Activated B cell treated with CpG ODN at 0.5 μM for 24 hours (primary cell): ENCODE measurements around the gene SPOCK1. TPM values are rescaled to one million over a fixed set of nuclear protein-coding genes. Genes with fewer than 3 reads are reported as not detected.

Experiments
- ATAC-seq: fragments of 200-7000 bp; cut with Tn5 transposase; one replicate; pipeline ENCODE4 v1.10.0; 2021; ENCODE audit warnings: low read depth, mild to moderate bottlenecking, moderate library complexity
- CTCF ChIA-PET: fragments of 350-600 bp; sonication (Branson Sonifier 250); formaldehyde crosslinking; loops from one replicate; lab custom pipeline; 2021; ENCODE audit warnings: antibody characterized with exemption; lab: Charles Lee
- POLR2A ChIA-PET: fragments of 350-600 bp; sonication (Branson Sonifier 250); formaldehyde crosslinking; loops from one replicate; lab custom pipeline; 2021; ENCODE audit warnings: antibody characterized with exemption; lab: Charles Lee
- DNase-seq: peaks from one replicate; pipeline ENCODE4 v3.0.0; 2022
- H3K27ac Mint-ChIP-seq: one replicate; pipeline ENCODE4 v1.8.0; 2020; ENCODE audit warnings: mixed read lengths
- H3K27me3 Mint-ChIP-seq: one replicate; pipeline ENCODE4 v1.8.0; 2021; ENCODE audit warnings: mixed read lengths
- H3K36me3 Mint-ChIP-seq: one replicate; pipeline ENCODE4 v1.8.0; 2021; ENCODE audit warnings: low read depth, mixed read lengths
- H3K4me1 Mint-ChIP-seq: one replicate; pipeline ENCODE4 v1.8.0; 2021; ENCODE audit warnings: mixed read lengths
- H3K4me3 Mint-ChIP-seq: one replicate; pipeline ENCODE4 v1.8.0; 2020; ENCODE audit warnings: mild to moderate bottlenecking, mixed read lengths
- H3K9me3 Mint-ChIP-seq: one replicate; pipeline ENCODE4 v1.8.0; 2020; ENCODE audit warnings: mixed read lengths
- intact Hi-C: fragments of 100-400 bp; cut with micrococcal nuclease; formaldehyde crosslinking; loops from one replicate; pipeline ENCODE4 v1.15.1; 2024
- total RNA-seq: library from RNA; stranded (reverse); gene quantifications from 2 replicates; pipeline ENCODE4 v1.2.3, GENCODE V29; 2022
- TF ChIP-seq, protein P1 (sequence below): fragments of 200-600 bp; IDR thresholded peaks from one replicate; pipeline ENCODE4 v1.8.0; 2022; ENCODE audit warnings: antibody characterized with exemption, mild to moderate bottlenecking

SPOCK1 gene
- total RNA-seq, 1 donor from 2014 or later, result not detected

DNA sequence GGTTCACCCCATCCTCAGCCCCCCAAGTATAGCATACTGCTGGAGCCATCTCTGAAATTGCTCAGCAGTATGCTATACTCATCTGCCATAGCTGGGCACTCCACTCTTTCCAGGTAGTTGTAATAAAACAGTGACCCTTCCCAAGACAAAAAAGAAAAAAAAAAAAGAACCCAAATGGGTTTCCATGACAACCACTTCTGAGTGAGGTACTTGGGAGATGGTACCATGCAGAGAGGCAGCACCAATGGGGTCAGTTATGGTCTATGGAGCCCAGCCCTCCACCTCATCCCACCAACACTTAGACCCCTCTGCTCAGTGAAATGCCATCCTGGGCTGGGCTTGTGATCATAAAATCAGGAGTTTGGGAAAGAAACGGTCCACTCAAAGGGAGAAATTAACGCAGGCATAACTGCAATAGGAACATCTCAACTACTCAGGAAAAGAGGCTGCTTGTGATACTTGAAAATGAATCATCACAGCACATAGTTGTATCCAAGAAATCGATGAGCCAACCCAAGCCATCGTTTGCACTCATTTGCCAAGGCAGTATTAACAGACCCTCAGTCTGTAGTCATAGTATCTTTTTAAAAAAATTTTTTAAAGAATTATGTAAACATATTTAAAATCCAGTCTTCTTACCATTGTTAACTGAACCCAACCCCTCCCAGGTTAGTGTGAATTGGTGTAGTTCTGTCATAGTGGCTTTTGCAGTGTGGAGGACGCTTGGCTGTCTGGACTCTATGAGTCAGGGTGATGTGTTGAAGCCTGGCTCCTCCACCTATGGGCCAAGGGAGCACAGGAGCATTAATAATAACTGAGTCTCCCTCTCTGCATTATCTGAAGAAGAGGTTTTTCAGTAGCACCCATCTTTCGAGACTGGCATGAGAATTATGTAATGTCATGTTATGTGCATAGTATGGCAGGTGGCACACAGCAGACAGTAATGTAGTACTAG, 402.7 kb downstream of the SPOCK1 start:
- Mint-ChIP-seq H3K27ac (no peak overlapping the region), H3K9me3 (no peaks in the 10 kb centered on the region), H3K36me3 (no peaks in the 10 kb centered on the region), H3K4me3 (no peak overlapping the region), H3K27me3 (no peaks in the 10 kb centered on the region), H3K4me1 (no peaks in the 10 kb centered on the region)
- DNase-seq (no peak), ATAC-seq (no peak)
- TF ChIP-seq, protein P1, sequence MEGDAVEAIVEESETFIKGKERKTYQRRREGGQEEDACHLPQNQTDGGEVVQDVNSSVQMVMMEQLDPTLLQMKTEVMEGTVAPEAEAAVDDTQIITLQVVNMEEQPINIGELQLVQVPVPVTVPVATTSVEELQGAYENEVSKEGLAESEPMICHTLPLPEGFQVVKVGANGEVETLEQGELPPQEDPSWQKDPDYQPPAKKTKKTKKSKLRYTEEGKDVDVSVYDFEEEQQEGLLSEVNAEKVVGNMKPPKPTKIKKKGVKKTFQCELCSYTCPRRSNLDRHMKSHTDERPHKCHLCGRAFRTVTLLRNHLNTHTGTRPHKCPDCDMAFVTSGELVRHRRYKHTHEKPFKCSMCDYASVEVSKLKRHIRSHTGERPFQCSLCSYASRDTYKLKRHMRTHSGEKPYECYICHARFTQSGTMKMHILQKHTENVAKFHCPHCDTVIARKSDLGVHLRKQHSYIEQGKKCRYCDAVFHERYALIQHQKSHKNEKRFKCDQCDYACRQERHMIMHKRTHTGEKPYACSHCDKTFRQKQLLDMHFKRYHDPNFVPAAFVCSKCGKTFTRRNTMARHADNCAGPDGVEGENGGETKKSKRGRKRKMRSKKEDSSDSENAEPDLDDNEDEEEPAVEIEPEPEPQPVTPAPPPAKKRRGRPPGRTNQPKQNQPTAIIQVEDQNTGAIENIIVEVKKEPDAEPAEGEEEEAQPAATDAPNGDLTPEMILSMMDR, result no peak
- POLR2A ChIA-PET, result no interaction called here
- intact Hi-C loops, result no loop called here
- CTCF ChIA-PET, result no interaction called here

DNA sequence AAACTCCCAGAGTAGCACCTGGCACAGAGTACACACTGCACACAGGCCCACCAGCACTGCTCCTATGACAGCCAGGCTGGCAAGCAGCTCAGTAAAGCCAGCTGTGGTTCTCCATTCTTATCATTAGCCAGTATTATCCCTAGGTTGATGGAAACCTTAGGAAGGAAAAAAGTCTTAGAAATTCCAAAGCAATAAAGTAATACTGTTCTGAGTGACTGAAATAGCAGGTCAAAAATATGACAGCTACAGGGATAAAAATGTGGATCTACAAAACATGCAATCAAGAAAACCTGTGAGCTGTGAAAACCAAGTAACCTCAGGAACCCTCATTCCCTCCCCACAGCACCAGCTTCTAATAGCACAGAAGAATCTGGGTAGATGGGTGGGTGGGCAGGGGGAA, 403.5 kb downstream of the SPOCK1 start:
- Mint-ChIP-seq H3K27ac (no peak overlapping the region), H3K4me3 (no peak overlapping the region), H3K36me3 (no peaks in the 10 kb centered on the region), H3K4me1 (no peaks in the 10 kb centered on the region), H3K9me3 (no peaks in the 10 kb centered on the region), H3K27me3 (no peaks in the 10 kb centered on the region)
- CTCF ChIA-PET, result no interaction called here
- POLR2A ChIA-PET, result no interaction called here
- intact Hi-C loops, result no loop called here
- TF ChIP-seq, protein P1, result no peak
- no peak for DNase-seq
- ATAC-seq, result no peak

DNA sequence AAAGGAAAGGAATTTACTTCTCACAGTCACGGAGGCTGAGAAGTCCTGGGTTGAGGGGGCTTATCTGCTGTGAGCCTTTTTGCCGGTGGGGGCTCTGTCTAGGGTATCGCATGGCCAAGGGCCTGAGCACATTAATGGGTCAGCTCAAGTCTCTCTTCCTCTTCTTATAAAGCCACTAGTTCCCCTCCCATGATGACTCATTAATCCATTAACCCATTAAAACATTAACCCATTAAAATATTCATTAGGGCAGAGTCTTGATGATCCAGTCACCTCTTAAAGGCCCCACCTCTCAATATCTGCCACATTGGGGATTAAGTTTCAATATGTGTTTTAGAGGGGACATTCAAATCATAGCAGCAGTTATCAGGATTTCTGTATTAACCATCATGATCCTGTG, 406.3 kb downstream of the SPOCK1 start:
- ATAC-seq, result no peak
- ChIA-PET CTCF (no interaction called here), POLR2A (no interaction called here)
- intact Hi-C loops, result no loop called here
- H3K27ac Mint-ChIP-seq, result no peak overlapping the region
- DNase-seq, result no peak
- no peak overlapping the region for H3K4me3 Mint-ChIP-seq
- no peaks in the 10 kb centered on the region for H3K4me1 Mint-ChIP-seq
- H3K27me3 Mint-ChIP-seq, result no peaks in the 10 kb centered on the region
- TF ChIP-seq, protein P1, result no peak
- H3K9me3 Mint-ChIP-seq, result no peaks in the 10 kb centered on the region
- no peaks in the 10 kb centered on the region for H3K36me3 Mint-ChIP-seq

DNA sequence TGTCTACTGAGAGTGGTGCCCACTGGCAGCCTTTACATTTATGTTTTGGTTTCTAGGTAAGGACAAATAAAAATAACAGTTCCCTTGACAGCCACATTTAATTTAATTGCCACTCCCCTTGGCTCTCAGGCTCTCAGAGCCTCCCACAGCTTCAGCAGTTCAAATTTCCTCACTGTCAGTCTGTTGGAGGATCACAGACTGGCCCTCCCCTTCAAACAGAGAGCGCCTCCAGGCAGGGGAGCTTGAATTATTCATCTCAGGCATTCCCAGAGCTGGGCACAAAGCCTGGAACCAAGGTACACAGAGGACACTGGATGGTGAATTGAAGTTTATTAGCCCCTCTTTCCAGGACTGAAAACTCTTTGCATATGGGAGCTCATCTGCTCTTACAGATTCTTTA, 407.7 kb downstream of the SPOCK1 start:
- CTCF ChIA-PET, result no interaction called here
- H3K4me1 Mint-ChIP-seq, result no peaks in the 10 kb centered on the region
- intact Hi-C loops, result no loop called here
- no peak overlapping the region for H3K27ac Mint-ChIP-seq
- H3K4me3 Mint-ChIP-seq, result no peak overlapping the region
- ATAC-seq (no peak), DNase-seq (no peak)
- TF ChIP-seq, protein P1, result no peak
- no peaks in the 10 kb centered on the region for H3K36me3 Mint-ChIP-seq
- no peaks in the 10 kb centered on the region for H3K9me3 Mint-ChIP-seq
- H3K27me3 Mint-ChIP-seq, result no peaks in the 10 kb centered on the region
- POLR2A ChIA-PET, result no interaction called here

DNA sequence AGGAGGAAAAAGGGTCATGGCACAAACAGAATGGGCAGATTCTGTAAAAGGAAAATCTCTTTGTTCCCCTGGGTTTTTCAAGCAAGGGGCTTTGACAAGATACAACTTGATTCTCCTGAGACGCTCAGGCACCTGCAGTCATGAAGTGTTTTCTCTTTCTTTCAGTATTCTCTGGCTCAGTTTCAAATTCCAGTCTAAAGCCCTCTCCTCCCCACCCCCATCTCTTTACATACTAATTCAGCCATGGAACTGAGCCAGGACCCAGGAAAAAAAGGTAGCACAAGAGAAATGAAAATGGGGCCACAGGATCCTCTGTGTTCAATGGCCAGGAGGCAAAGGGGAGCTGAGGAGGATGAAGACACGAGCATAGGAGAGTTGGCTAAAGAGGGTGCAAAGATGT, 408.4 kb downstream of the SPOCK1 start:
- H3K9me3 Mint-ChIP-seq, result no peaks in the 10 kb centered on the region
- DNase-seq (no peak), ATAC-seq (no peak)
- H3K4me1 Mint-ChIP-seq, result no peaks in the 10 kb centered on the region
- no peaks in the 10 kb centered on the region for H3K27me3 Mint-ChIP-seq
- no peak overlapping the region for H3K27ac Mint-ChIP-seq
- ChIA-PET CTCF (no interaction called here), POLR2A (no interaction called here)
- no peaks in the 10 kb centered on the region for H3K36me3 Mint-ChIP-seq
- intact Hi-C loops, result no loop called here
- TF ChIP-seq, protein P1, result no peak
- H3K4me3 Mint-ChIP-seq, result no peak overlapping the region
